Right forelimb (tissue), 1 donor: ENCODE measurements around the gene SFRP4.
A peak's percentile ranks its signal among the peaks of the same experiment; 100 is the strongest.

ENCODE experiments used
- DNase-seq: peaks from one replicate; pipeline ENCODE4 v3.0.0-alpha.2; 2018

The SFRP4 gene

GRCh38 chr7:37924491-37925041 is 7.9 kb upstream of the SFRP4 start:
- DNase-seq: peak; percentile 61

DNA sequence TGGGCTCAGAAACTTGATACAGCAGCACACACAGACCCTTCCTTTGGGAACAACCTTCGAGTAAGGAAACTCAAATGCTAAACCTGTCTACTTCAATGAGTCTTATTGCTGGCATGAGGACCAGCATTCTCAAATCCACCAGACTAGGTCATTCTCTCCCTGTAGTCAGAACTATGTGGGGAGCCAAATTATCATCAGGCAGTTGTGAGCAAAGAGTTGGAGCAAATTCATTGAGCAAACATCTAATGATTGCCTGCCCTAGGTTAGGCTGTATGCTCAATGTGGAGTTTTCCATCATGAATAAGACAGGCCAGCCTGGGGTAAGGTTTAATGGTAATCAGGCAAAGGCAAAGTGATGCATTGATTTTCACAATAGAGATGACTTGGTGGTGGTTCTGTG is 7.4 kb upstream of the SFRP4 start:
- no peak for DNase-seq

DNA sequence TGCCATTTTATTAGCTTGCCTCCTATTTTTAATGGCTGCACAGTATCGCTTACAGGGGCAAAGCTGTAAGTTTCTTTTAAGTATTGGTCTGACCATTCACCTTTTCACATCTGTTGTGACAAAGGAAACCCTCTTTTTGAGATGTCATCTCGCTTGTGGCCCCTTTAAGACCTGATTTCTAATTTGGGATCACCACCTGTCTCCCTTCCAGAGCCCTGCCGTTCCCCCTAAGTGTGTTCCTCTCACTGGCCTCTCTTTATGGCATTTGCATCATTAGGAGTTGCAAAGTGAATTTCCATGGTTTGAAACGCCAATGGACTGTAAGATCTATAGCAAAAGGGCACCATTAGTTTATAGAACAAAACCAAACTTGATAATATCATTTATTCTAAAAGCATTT is 5.3 kb upstream of the SFRP4 start:
- DNase-seq: no peak

DNA sequence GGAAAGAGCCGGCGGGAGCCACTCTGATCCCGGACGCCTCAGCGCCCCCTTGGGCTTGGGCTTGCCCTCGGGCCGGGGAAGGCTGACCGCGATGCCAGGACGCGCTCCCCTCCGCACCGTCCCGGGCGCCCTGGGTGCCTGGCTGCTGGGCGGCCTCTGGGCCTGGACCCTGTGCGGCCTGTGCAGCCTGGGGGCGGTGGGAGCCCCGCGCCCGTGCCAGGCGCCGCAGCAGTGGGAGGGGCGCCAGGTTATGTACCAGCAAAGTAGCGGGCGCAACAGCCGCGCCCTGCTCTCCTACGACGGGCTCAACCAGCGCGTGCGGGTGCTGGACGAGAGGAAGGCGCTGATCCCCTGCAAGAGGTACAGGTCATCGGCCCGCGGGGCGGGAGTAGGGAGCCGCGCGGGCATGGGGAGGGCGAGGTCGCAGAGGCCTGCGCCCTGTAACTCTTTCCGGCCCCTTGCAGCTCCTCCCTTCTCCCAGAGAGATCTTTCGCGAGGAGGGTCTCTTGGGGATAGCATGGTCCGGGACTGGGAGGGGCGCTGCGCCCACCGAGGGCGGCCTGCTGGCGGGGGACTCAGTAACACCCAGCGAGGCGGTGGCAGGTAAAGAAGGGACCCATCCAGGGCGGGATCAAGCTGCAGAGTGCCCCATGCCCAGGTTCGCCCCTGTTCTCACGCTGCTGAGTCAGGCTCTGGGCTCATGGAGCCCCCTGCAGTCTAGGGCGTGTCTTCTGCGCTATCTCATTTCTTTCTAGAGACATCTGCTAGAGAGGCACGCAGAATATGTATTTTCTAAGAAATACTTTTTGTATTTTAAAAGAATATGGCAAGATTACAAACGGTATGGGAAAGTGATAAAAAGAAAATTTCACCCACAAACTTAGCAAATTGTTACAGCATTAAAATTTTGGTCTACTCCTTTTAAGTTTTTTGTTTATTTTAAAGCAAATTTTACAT is 4.5 kb upstream of the SFRP4 start:
- DNase-seq: peak; percentile 75

GRCh38 chr7:37920305-37920848 is 3.8 kb upstream of the SFRP4 start, which contains the start of gene EPDR1:
Gene EPDR1, plus strand, starts transcription at chr7:37920640. Its CDS starts 300 bp downstream, at chr7:37920940.
- DNase-seq: no peak

DNA sequence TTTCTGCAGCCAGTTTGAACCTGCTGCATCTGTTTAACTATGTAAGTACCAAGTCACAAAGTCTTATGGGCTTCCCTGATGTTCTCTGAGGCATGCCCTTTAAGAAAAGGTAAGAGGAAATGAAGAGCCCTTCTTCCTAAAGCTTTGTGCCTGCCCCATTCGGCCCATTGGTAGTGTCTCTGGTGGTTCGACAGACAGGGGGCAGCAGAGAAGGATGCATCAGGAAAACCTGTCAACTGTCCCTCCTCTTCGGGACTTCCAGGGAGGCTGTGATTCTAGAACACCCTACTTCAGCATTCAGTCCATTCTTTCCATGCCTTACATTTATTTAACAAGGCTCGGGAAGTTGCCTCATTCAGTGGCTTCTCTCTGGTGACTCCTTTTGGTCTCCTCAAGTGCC is 1.9 kb upstream of the SFRP4 start:
- no peak for DNase-seq

DNA sequence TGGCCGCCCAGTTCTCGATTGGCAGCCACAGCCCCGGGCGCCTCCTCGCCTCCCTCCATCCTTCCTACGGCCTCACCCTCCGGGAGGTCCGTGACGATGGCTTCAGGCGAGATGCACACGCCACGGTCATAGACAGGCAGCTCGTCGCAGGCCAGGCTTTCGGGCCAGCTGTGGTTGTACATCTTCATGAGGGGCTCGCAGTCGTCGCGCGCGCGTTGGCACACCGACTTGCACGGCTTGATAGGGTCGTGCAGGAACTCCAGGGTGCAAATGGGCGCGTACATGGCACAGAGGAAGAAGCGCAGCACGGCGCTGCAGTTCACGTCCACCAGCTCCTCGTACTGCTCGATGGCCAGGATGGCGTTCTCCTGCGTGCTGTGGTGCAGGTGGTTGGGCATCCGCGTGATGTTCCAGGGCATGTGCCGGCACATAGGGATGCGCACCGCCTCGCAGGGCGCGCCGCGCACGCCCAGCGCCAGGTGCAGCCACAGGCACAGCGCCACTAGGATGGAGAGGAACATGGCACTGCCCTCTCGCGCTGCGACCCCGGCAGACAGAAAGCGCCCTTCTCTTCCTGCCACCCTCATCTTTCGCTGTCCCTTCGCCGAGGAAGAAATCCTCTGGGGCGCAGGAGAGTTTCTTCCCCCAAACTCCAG is 472 bp downstream of the SFRP4 start:
- DNase-seq: peak; percentile 69

DNA sequence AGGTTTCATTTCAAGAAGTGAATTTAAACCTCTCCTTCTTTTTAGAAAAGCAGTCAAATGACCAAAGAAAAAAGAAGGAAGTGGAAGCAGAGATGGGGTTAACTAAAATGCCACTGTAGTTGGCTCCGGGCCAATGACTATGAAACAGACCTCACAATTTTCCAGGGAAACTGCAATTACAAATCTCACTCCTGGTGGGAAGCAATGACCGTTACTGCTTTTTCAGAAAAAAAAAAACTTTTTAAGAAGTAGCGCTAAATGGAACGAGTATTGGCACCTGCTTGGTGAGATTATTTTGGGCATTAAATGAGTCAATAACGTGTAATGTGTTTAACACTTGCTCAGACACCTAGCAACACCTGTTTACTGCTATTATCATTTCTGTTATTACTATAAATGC is 1.2 kb downstream of the SFRP4 start:
- DNase-seq: no peak

DNA sequence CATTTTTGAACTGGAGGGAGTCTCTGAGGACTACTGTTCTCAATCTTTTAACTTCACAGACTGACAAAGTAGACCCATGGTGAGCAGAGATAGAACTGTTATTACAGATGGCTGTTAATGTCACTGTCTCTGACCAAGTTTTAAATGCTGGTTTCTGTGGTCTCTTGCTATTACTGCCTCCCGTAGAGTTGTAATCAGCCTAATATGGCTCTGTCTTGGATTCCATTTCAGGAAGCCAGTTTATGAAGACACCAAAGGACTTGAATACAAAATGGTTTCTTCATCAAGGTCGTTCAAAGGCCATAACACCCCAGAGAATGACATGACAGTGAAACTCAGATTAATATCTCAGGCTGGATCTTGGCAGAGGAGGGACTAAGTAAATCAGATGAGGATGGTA is 3.9 kb downstream of the SFRP4 start:
- no peak for DNase-seq

- no peak for DNase-seq
Observed at GRCh38 chr7:37908221-37908788, 8.3 kb downstream of the SFRP4 start.

GRCh38 chr7:37901890-37902524 is 14.6 kb downstream of the SFRP4 start:
- no peak for DNase-seq

- no peak for DNase-seq
Observed at GRCh38 chr7:37901236-37901827, 15.3 kb downstream of the SFRP4 start.

- DNase-seq: no peak
Observed at GRCh38 chr7:37899712-37900247, 16.8 kb downstream of the SFRP4 start.

DNA sequence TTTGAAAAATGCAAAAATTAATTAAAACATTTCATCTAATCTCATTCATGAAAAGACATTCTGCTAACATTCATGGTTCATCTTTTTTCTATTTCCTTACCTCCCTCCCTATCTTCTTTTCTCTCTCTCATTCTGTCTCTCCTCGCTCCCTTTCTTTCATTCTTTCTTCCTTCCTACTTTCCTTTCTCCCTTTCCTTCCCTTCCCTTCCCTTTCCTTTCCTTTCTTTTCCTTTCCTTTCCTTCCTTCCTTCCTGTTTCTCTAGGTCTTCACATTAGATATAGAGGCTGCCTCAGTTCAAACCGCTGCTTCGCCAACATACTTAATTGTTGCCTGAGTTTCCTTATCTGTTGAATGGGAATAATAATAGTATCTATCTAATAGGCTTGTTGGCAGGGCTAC is 21.9 kb downstream of the SFRP4 start:
- DNase-seq: no peak

DNA sequence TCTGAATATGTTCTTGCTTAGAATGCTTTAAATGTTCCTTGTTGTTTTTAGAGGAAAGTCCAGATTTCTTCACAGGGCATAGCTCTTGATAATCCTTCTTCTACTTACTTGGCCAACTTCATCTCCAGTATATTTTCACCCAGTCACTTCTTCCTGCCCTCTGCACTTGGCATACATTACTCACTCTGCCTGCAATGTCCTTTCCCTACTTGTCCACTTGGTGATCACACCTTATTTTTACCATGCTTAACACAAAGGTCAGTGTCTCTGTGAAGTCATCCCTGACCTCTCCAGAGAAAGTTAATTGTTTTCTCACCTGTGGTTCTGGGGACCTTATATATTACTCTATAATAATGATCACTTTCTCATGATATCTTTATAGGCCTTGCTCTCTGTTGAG is 23.3 kb downstream of the SFRP4 start:
- DNase-seq: no peak

- DNase-seq: no peak
Observed at GRCh38 chr7:37882086-37882485, 34.5 kb downstream of the SFRP4 start.
